GM12878 (cell line): ENCODE measurements around the gene ANKRD13B. TPM values are rescaled to one million over a fixed set of nuclear protein-coding genes. Genes with fewer than 3 reads are reported as not detected.
A peak's percentile ranks its signal among the peaks of the same experiment; 100 is the strongest.

Experiments
- CTCF ChIP-seq, 3 experiments: IDR thresholded peaks in 2 of 3; conservative IDR thresholded peaks in 1 of 3; 2 replicates each; pipeline ENCODE4 v1.5.1; 2011; ENCODE audit warnings: low read depth in 3 of 3, low read length in 3 of 3, mild to moderate bottlenecking in 3 of 3, control low read depth in 2 of 3, moderate library complexity in 2 of 3, inconsistent platforms in 1 of 3, mixed read lengths in 1 of 3; ENCODE audit not compliant: control insufficient read depth in 2 of 3, insufficient read depth in 1 of 3; ENCODE audit errors: extremely low read depth in 1 of 3
- EZH2 ChIP-seq: IDR thresholded peaks from 2 replicates; pipeline ENCODE4 v1.6.1; 2012; ENCODE audit warnings: low read depth, mild to moderate bottlenecking, control low read depth, inconsistent platforms, low read length, borderline replicate concordance; ENCODE audit not compliant: control insufficient read depth
- HCFC1 ChIP-seq: fragments of 150-350 bp; IDR thresholded peaks from 2 replicates; pipeline ENCODE4 v1.6.1; 2014; ENCODE audit warnings: low read length
- HDAC2 ChIP-seq: fragments of 200-600 bp; sonication (generic); IDR thresholded peaks from 2 replicates; pipeline ENCODE4 v1.6.1; 2017
- KDM1A ChIP-seq: fragments of 200-600 bp; sonication (generic); IDR thresholded peaks from 2 replicates; pipeline ENCODE4 v1.6.1; 2016; ENCODE audit warnings: borderline replicate concordance
- POLR2A ChIP-seq: IDR thresholded peaks from 2 replicates; pipeline ENCODE4 v1.6.1; 2011; ENCODE audit warnings: low read depth, mild to moderate bottlenecking, low read length
- PRDM15 ChIP-seq: fragments of 450-650 bp; formaldehyde crosslinking; IDR thresholded peaks from 2 replicates; pipeline ENCODE4 v1.4.0; 2020; ENCODE audit warnings: mild to moderate bottlenecking, moderate library complexity
- RCOR1 ChIP-seq: conservative IDR thresholded peaks from 2 replicates; pipeline ENCODE4 v1.6.1; 2012; ENCODE audit warnings: low read depth, low read length, improper control_type of control experiment
- SMARCA5 ChIP-seq: fragments of 450-650 bp; IDR thresholded peaks from 2 replicates; pipeline ENCODE4 v1.6.1; 2017; ENCODE audit warnings: mild to moderate bottlenecking
- TCF12 ChIP-seq: IDR thresholded peaks from 2 replicates; pipeline ENCODE4 v1.6.1; 2011; ENCODE audit warnings: low read depth, mild to moderate bottlenecking, low read length
- YY1 ChIP-seq: IDR thresholded peaks from 2 replicates; pipeline ENCODE4 v1.6.1; 2011; ENCODE audit warnings: low read depth, mild to moderate bottlenecking, low read length
- ZNF687 ChIP-seq: fragments of 450-650 bp; IDR thresholded peaks from 2 replicates; pipeline ENCODE4 v1.6.1; 2017; ENCODE audit warnings: mild to moderate bottlenecking, moderate library complexity
- polyA plus RNA-seq, 11 experiments: library from polyadenylated mRNA; depleted of rRNA in 4 of 11; unstranded in 6 of 11; stranded (reverse) in 5 of 11; fragments of >200 nt; fragmentation: Nextera tagmentation in 4 of 11; fragmentation: Illumina TruSeq in 1 of 11; extraction: Ambion mirVana in 4 of 11; extraction: Trizol in 1 of 11; gene quantifications; 1 replicate in 1 of 11; 2 replicates in 10 of 11; pipeline versions ENCODE4 v1.2.1 to v1.2.3, GENCODE V29; 2011 to 2016; ENCODE audit warnings: inconsistent platforms in 2 of 11, missing spikeins in 2 of 11, low read depth in 1 of 11
- total RNA-seq, 4 experiments: library from RNA; depleted of rRNA in 3 of 4; stranded (reverse); fragments of >200 nt in 3 of 4; fragmentation: Illumina TruSeq in 1 of 4; extraction: Trizol in 1 of 4; gene quantifications; 2 replicates each; pipeline versions ENCODE4 v1.2.1 to v1.2.3, GENCODE V29; 2013 to 2021

The ANKRD13B gene
- total and polyA plus RNA-seq, 10 of the 15 experiments (the other 5 are each of a cell fraction or from before 2014, with no cell fraction given) = 0.18 to 15.0 (median 2.8) TPM

GRCh38 chr17:29591737-29592608 is 959 bp upstream of the ANKRD13B start (continued):
- no peak for TF ChIP-seq ZNF687
- TF ChIP-seq RCOR1 = 0 out of 2 replicates have a peak, but pooled peaks have one; percentile 47
- TF ChIP-seq KDM1A = no peak
- peak; percentile 81; the same call in 1 of the 2 replicates for TF ChIP-seq SMARCA5
- no peak for TF ChIP-seq EZH2
- no peak for TF ChIP-seq HDAC2
- peak; percentile 97 to 99 (median 98) for TF ChIP-seq CTCF (IDR thresholded peaks at IDR 0.05 in 2 of 3, conservative IDR thresholded peaks at IDR 0.05 in 1 of 3; ENCODE audit: control insufficient read depth in 2 of 3, extremely low read depth in 1 of 3, insufficient read depth in 1 of 3, low read depth in 3 of 3, low read length in 3 of 3)
- peak; percentile 70; the same call in 1 of the 2 replicates for TF ChIP-seq TCF12
- TF ChIP-seq PRDM15 (CRISPR knock-in tag) = no peak
- peak; percentile 4; the same call in 1 of the 2 replicates for TF ChIP-seq HCFC1
- peak; percentile 4; the same call in 1 of the 2 replicates for TF ChIP-seq POLR2A
- TF ChIP-seq YY1 = 0 out of 2 replicates have a peak, but pooled peaks have one; percentile 24
